HG03095 (cell line): ENCODE results near the gene TNFSF10.

ENCODE experiments used
- ATAC-seq: cut with Tn5 transposase; IDR thresholded peaks from one replicate; pipeline ENCODE4 v1.9.1; 2021; ENCODE audit warnings: moderate library complexity; ENCODE audit not compliant: unreplicated experiment

TNFSF10 gene

GRCh38 chr3:172518929-172519640 is 4.1 kb downstream of the TNFSF10 start:
- no peak for ATAC-seq

- ATAC-seq, result no peak
Observed at GRCh38 chr3:172517859-172518466, 5.3 kb downstream of the TNFSF10 start.

- peak; percentile 35 for ATAC-seq
Observed at GRCh38 chr3:172516318-172517214, 6.7 kb downstream of the TNFSF10 start.

- no peak for ATAC-seq
Observed at GRCh38 chr3:172515130-172515918, 7.9 kb downstream of the TNFSF10 start.

- ATAC-seq, result no peak
Observed at GRCh38 chr3:172514678-172515077, 8.6 kb downstream of the TNFSF10 start.

- ATAC-seq, result no peak
Observed at GRCh38 chr3:172513488-172513887, 9.7 kb downstream of the TNFSF10 start.

- ATAC-seq, result peak; percentile 60
Observed at GRCh38 chr3:172511783-172512762, 11.2 kb downstream of the TNFSF10 start.

- no peak for ATAC-seq
Observed at GRCh38 chr3:172506094-172506493, 17.1 kb downstream of the TNFSF10 start.

GRCh38 chr3:172501540-172501939 is 21.7 kb downstream of the TNFSF10 start:
- no peak for ATAC-seq

GRCh38 chr3:172490198-172490669 is 33.0 kb downstream of the TNFSF10 start:
- ATAC-seq, result peak; percentile 82

GRCh38 chr3:172478116-172478515 is 45.1 kb downstream of the TNFSF10 start:
- no peak for ATAC-seq

GRCh38 chr3:172476347-172476746 is 46.9 kb downstream of the TNFSF10 start:
- no peak for ATAC-seq

GRCh38 chr3:172475703-172476102 is 47.5 kb downstream of the TNFSF10 start:
- ATAC-seq, result no peak

- no peak for ATAC-seq
Observed at GRCh38 chr3:172471903-172472302, 51.3 kb downstream of the TNFSF10 start.

- no peak for ATAC-seq
Observed at GRCh38 chr3:172470588-172470987, 52.6 kb downstream of the TNFSF10 start.

GRCh38 chr3:172467170-172467824 is 55.9 kb downstream of the TNFSF10 start:
- no peak for ATAC-seq

- ATAC-seq, result no peak
Observed at GRCh38 chr3:172466553-172467130, 56.6 kb downstream of the TNFSF10 start.

- ATAC-seq, result no peak
Observed at GRCh38 chr3:172465281-172465680, 57.9 kb downstream of the TNFSF10 start.

GRCh38 chr3:172464306-172464705 is 58.9 kb downstream of the TNFSF10 start:
- ATAC-seq, result no peak
